GM12878 (cell line): ENCODE results near the gene DPH1. TPM values are rescaled to one million over a fixed set of nuclear protein-coding genes. Genes with fewer than 3 reads are reported as not detected.

ENCODE experiments used
- ATAC-seq: fragments of 200-7000 bp; cut with Tn5 transposase; 3 replicates; pipeline ENCODE4 v1.9.1; 2020; ENCODE audit warnings: mild to moderate bottlenecking, moderate library complexity
- BruUV-seq: library from RNA; stranded (reverse); fragments of 400-500 nt; replicated peaks from 2 replicates; lab custom pipeline; 2021; lab: Mats Ljungman, UMichigan
- CTCF ChIA-PET: fragments of 300-600 bp; sonication (Branson Sonifier 250); formaldehyde crosslinking; extraction: SDS; loops from one replicate; lab custom pipeline; 2021; ENCODE audit warnings: inconsistent platforms; lab: Yijun Ruan, JAX
- POLR2A ChIA-PET: fragments of 350-600 bp; formaldehyde crosslinking; extraction: SDS; loops from one replicate; lab custom pipeline; 2021; ENCODE audit warnings: inconsistent platforms; lab: Charles Lee
- RAD21 ChIA-PET: fragments of 300-600 bp; sonication (Branson Sonifier 250); formaldehyde crosslinking; loops from one replicate; lab custom pipeline; 2023; ENCODE audit warnings: antibody characterized with exemption; ENCODE audit not compliant: unreplicated experiment; lab: Charles Lee
- SMC1A ChIA-PET: fragments of 300-600 bp; sonication (Branson Sonifier 250); formaldehyde crosslinking; loops from one replicate; lab custom pipeline; 2023; ENCODE audit not compliant: unreplicated experiment, uncharacterized antibody; lab: Charles Lee
- DNase-seq: peaks from one replicate; pipeline ENCODE4 v3.0.0-alpha.2; 2011; ENCODE audit warnings: low read depth, low spot score
- FAIRE-seq: peaks from 3 replicates; lab custom pipeline; 2011; peaks lifted over from hg19 to GRCh38; lab: Jason Lieb, UNC
- H2AFZ ChIP-seq: 2 replicates; pipeline ENCODE4 v1.6.0; 2011; ENCODE audit warnings: low read depth, low read length, control low read depth; ENCODE audit not compliant: control insufficient read depth
- H3K27ac ChIP-seq: 2 replicates; pipeline ENCODE4 v1.5.1; 2011; ENCODE audit warnings: control low read depth; ENCODE audit not compliant: control insufficient read depth, insufficient read depth
- H3K27me3 ChIP-seq, 2 experiments: replicated peaks in 1 of 2; 2 replicates each; pipeline versions ENCODE4 v1.6.0 to v1.6.1; 2011; ENCODE audit warnings: low read length in 1 of 2; ENCODE audit not compliant: control insufficient read depth in 2 of 2, insufficient read depth in 2 of 2
- H3K36me3 ChIP-seq, 2 experiments: 2 replicates each; pipeline ENCODE4 v1.5.1; 2011; ENCODE audit warnings: low read length in 1 of 2; ENCODE audit not compliant: control insufficient read depth in 2 of 2, insufficient read depth in 2 of 2
- H3K4me1 ChIP-seq: 2 replicates; pipeline ENCODE4 v1.6.1; 2011; ENCODE audit warnings: mild to moderate bottlenecking, low read length, moderate library complexity, mixed read lengths; ENCODE audit not compliant: control insufficient read depth, insufficient read depth
- H3K4me2 ChIP-seq: 2 replicates; pipeline ENCODE4 v1.6.0; 2011; ENCODE audit warnings: control low read depth; ENCODE audit not compliant: control insufficient read depth, insufficient read depth
- H3K4me3 ChIP-seq: fragments of 200-600 bp; sonication (generic); 2 replicates; pipeline ENCODE4 v1.5.1; 2016
- H3K79me2 ChIP-seq: 2 replicates; pipeline ENCODE4 v1.6.0; 2011; ENCODE audit warnings: low read length; ENCODE audit not compliant: control insufficient read depth, insufficient read depth
- H3K9ac ChIP-seq: 2 replicates; pipeline ENCODE4 v1.8.0; 2011; ENCODE audit warnings: low read length, control low read depth, mixed read lengths; ENCODE audit not compliant: control insufficient read depth, insufficient read depth
- H3K9me3 ChIP-seq: replicated peaks from 3 replicates; pipeline ENCODE4 v1.5.1; 2011; ENCODE audit warnings: mild to moderate bottlenecking, low read length; ENCODE audit not compliant: control insufficient read depth, insufficient read depth
- H4K20me1 ChIP-seq: 2 replicates; pipeline ENCODE4 v1.6.0; 2011; ENCODE audit not compliant: control insufficient read depth, insufficient read depth
- BMI1 ChIP-seq: fragments of 450-650 bp; IDR thresholded peaks from 2 replicates; pipeline ENCODE4 v1.6.1; 2016; ENCODE audit warnings: mild to moderate bottlenecking, moderate library complexity, borderline replicate concordance
- CBFB ChIP-seq: IDR thresholded peaks from 2 replicates; pipeline ENCODE4 v1.6.1; 2016; ENCODE audit warnings: antibody characterized with exemption, low read depth
- E2F8 ChIP-seq: fragments of 450-650 bp; IDR thresholded peaks from 2 replicates; pipeline ENCODE4 v1.6.1; 2018; ENCODE audit warnings: mild to moderate bottlenecking, low read depth, moderate library complexity; ENCODE audit not compliant: partially characterized antibody
- EED ChIP-seq: sonication (generic); IDR thresholded peaks from 2 replicates; pipeline ENCODE4 v1.6.1; 2016; ENCODE audit warnings: antibody characterized with exemption, low read depth
- KDM1A ChIP-seq: fragments of 200-600 bp; sonication (generic); IDR thresholded peaks from 2 replicates; pipeline ENCODE4 v1.6.1; 2016; ENCODE audit warnings: borderline replicate concordance
- NR2C2 ChIP-seq: IDR thresholded peaks from 2 replicates; pipeline ENCODE4 v1.6.1; 2011; ENCODE audit warnings: borderline replicate concordance, low read depth; ENCODE audit not compliant: control insufficient read depth, insufficient read length
- POLR2AphosphoS2 ChIP-seq: IDR thresholded peaks from 2 replicates; pipeline ENCODE4 v1.6.1; 2011; ENCODE audit warnings: low read depth, mild to moderate bottlenecking, low read length, improper control_type of control experiment, moderate library complexity
- SIX5 ChIP-seq: IDR thresholded peaks from 2 replicates; pipeline ENCODE4 v1.6.1; 2011; ENCODE audit warnings: mild to moderate bottlenecking, low read depth, low read length, moderate library complexity; ENCODE audit not compliant: severe bottlenecking
- ZNF217 ChIP-seq: fragments of 450-650 bp; IDR thresholded peaks from 2 replicates; pipeline ENCODE4 v1.6.1; 2017; ENCODE audit warnings: antibody characterized with exemption, mild to moderate bottlenecking
- WGBS: methylation state at CpG from one replicate; pipeline ENCODE4 v1.1.6; 2016; ENCODE audit warnings: low lambda C conversion rate; ENCODE audit not compliant: insufficient replicate concordance, insufficient coverage; ENCODE audit errors: missing lambda C conversion rate; 5-methylcytosine and 5-hydroxymethylcytosine counted together
- in situ Hi-C: fragments of 300-500 bp; cut with MboI; formaldehyde crosslinking; loops from 9 replicates; pipeline ENCODE4 v1.14.3; 2018; ENCODE audit warnings: mixed read lengths
- intact Hi-C: fragments of 100-400 bp; cut with micrococcal nuclease; formaldehyde crosslinking; loops from one replicate; pipeline ENCODE4 v1.14.2; 2022; ENCODE audit not compliant: unreplicated experiment
- polyA plus RNA-seq, 11 experiments: library from polyadenylated mRNA; depleted of rRNA in 4 of 11; unstranded in 6 of 11; stranded (reverse) in 5 of 11; fragments of >200 nt; fragmentation: Nextera tagmentation in 4 of 11; fragmentation: Illumina TruSeq in 1 of 11; extraction: Ambion mirVana in 4 of 11; extraction: Trizol in 1 of 11; gene quantifications; 1 replicate in 1 of 11; 2 replicates in 10 of 11; pipeline versions ENCODE4 v1.2.1 to v1.2.3, GENCODE V29; 2011 to 2016; ENCODE audit warnings: inconsistent platforms in 2 of 11, missing spikeins in 2 of 11, low read depth in 1 of 11
- total RNA-seq, 4 experiments: library from RNA; depleted of rRNA in 3 of 4; stranded (reverse); fragments of >200 nt in 3 of 4; fragmentation: Illumina TruSeq in 1 of 4; extraction: Trizol in 1 of 4; gene quantifications; 2 replicates each; pipeline versions ENCODE4 v1.2.1 to v1.2.3, GENCODE V29; 2013 to 2021

Gene DPH1
- total and polyA plus RNA-seq, 10 of the 15 experiments (the other 5 are each of a cell fraction or from before 2014, with no cell fraction given): 0.29 to 33.6 (median 20.2) TPM

- Histone ChIP-seq H3K4me2 (peak overlapping the region; percentile 98), H3K9ac (no peak overlapping the region), H3K79me2 (no peaks in the 10 kb centered on the region; the same call in 1 of the 2 replicates), H4K20me1 (no peaks in the 10 kb centered on the region), H2AFZ (no peak overlapping the region), H3K27ac (no peak overlapping the region), H3K27me3 (peaks cover 2% of the 10 kb centered on the region in 2 experiments; a peak in 3 of 4 replicates), H3K4me1 (peaks cover 10% of the 10 kb centered on the region), H3K36me3 (no peaks in the 10 kb centered on the region; a peak in 2 of 4 replicates), H3K9me3 (no peaks in the 10 kb centered on the region), H3K4me3 (peak overlapping the region; percentile 86; the same call in 1 of the 2 replicates)
- WGBS: 35% methylated on average over 9 of the region's 9 CpGs
- RAD21 ChIA-PET: interaction anchor here (1.2 to 1.3 kb wide), 2 partner anchors 10 to 332 kb away, joined by 3 to 4 read pairs; no protein-coding TSS in a partner anchor
- no peak for DNase-seq
- SMC1A ChIA-PET: interaction anchor here (1.1 to 1.6 kb wide), 4 partner anchors 18 to 327 kb away, joined by 3 to 8 read pairs (median 3); no protein-coding TSS in a partner anchor
- no peak for FAIRE-seq
- POLR2A ChIA-PET: interaction anchor here (0.5 to 1.0 kb wide), 2 partner anchors 10 to 327 kb away, joined by 3 read pairs; no protein-coding TSS in a partner anchor
- no TSS peak for BruUV-seq
- in situ Hi-C loops: no loop called here
- TF ChIP-seq NR2C2: no peak
- TF ChIP-seq BMI1: no peak
- TF ChIP-seq POLR2AphosphoS2: no peak
- TF ChIP-seq KDM1A: no peak
- TF ChIP-seq EED: no peak
- TF ChIP-seq E2F8: no peak
- TF ChIP-seq ZNF217: no peak
- TF ChIP-seq CBFB: no peak
- no peak for TF ChIP-seq SIX5
- CTCF ChIA-PET: interaction anchor here (1.0 to 2.1 kb wide), 4 partner anchors 44 to 234 kb away, joined by 3 to 12 read pairs (median 4); no protein-coding TSS in a partner anchor
- intact Hi-C loops: no loop called here
- ATAC-seq: no peak
Measured at GRCh38 chr17:2048805-2049204, 18.9 kb downstream of the DPH1 start.
